Measurements from ENCODE around the gene GLRB.

DNA sequence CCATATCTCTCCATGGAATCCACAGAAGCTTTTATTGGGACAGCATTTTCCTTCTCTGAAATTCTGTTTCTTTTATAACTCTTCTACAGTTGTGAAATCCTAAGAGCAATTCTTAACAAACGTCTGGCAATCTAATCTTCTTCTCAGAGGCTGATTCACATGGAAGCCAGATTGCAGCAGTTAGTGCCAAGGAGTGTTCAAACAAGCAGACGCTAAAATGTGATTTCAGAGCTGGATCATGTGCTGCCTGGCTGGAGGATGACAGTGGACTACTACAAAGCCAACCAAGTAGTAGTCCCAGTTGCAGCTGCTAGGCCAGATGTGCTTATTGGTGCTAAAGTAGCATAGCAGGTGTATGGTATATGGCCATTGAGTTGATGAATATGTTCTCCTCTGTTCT, 27.7 kb upstream of the GLRB start:
- TF ChIP-seq, protein P1, sequence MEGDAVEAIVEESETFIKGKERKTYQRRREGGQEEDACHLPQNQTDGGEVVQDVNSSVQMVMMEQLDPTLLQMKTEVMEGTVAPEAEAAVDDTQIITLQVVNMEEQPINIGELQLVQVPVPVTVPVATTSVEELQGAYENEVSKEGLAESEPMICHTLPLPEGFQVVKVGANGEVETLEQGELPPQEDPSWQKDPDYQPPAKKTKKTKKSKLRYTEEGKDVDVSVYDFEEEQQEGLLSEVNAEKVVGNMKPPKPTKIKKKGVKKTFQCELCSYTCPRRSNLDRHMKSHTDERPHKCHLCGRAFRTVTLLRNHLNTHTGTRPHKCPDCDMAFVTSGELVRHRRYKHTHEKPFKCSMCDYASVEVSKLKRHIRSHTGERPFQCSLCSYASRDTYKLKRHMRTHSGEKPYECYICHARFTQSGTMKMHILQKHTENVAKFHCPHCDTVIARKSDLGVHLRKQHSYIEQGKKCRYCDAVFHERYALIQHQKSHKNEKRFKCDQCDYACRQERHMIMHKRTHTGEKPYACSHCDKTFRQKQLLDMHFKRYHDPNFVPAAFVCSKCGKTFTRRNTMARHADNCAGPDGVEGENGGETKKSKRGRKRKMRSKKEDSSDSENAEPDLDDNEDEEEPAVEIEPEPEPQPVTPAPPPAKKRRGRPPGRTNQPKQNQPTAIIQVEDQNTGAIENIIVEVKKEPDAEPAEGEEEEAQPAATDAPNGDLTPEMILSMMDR (IDR thresholded peaks at IDR 0.05): no peak
- TF ChIP-seq POLR2A (IDR thresholded peaks at IDR 0.05): no peak

All from sigmoid colon (tissue), 3 donors.